C4-2B (cell line): ENCODE measurements around the gene CHST8.

Experiments
- H3K27ac ChIP-seq: fragments of 450-650 bp; 2 replicates; pipeline ENCODE4 v1.5.1; 2017
- ZFX ChIP-seq: fragments of 450-650 bp; IDR thresholded peaks from 2 replicates; pipeline ENCODE4 v1.6.1; 2017
- TF ChIP-seq, protein P1 (sequence below): fragments of 450-650 bp; conservative IDR thresholded peaks from 2 replicates; pipeline ENCODE4 v1.5.1; 2017; ENCODE audit warnings: mild to moderate bottlenecking

Gene CHST8

DNA sequence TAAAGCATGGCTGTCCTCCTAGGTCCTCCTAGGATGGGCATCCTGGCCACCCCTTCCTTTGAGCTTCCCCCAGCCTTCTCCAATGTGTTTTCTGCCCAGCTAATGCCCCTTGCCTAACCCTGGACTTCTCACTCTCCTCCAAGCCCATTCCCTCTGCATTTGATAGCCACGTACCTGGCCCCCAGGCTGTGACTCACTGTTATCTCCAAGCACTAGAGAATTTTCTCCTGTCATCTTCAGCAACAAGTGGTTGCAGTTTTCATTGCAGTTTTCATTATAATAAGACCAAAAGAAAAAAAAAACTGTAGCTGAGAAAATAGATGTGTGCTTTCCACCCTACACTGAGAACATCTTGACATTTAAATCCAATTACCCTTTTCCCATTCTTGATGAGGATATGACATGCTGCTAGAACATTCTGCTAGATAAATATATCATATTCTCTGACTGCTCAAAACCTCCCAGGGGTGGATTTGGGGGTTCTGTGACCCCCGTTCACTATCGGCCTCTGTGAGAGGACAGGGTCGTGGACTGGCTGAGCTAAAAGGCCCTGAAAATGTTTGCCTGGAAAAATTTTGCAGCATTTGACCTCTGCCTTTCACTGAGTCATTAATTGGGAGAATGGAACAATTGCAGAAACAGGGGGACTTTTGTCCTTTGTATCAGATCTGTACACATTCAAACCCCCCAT, 116.1 kb downstream of the CHST8 start:
- TF ChIP-seq, protein P1, sequence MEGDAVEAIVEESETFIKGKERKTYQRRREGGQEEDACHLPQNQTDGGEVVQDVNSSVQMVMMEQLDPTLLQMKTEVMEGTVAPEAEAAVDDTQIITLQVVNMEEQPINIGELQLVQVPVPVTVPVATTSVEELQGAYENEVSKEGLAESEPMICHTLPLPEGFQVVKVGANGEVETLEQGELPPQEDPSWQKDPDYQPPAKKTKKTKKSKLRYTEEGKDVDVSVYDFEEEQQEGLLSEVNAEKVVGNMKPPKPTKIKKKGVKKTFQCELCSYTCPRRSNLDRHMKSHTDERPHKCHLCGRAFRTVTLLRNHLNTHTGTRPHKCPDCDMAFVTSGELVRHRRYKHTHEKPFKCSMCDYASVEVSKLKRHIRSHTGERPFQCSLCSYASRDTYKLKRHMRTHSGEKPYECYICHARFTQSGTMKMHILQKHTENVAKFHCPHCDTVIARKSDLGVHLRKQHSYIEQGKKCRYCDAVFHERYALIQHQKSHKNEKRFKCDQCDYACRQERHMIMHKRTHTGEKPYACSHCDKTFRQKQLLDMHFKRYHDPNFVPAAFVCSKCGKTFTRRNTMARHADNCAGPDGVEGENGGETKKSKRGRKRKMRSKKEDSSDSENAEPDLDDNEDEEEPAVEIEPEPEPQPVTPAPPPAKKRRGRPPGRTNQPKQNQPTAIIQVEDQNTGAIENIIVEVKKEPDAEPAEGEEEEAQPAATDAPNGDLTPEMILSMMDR: no peak
- TF ChIP-seq ZFX: no peak
- H3K27ac ChIP-seq: no peak overlapping the region

DNA sequence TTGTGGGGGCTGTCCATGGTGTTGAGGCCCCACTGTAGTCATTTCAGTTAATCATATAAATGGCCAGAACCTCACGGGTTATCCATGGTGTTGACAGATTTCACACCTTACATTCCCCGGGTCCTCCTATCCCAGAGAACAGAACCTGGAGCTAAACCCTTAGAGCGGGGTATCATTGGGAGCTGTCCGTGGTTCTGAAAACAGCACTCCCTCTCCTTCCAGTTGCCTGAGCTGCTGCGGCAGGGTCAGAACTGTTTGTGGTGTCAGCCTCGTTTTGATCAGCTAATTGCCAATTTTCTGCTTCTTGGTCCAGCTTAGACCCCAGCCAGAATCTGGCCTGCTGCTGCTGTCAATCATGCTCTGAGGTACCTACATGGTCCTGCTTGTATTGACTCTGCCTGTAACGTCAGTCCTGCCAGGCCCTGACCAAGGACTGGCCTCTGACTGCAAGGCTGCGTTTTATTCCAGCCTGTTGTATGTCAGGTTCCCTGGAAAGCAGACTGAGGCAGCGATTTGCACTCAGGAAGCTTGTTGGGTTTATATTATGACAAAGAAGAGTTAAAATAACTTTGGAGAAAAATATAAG, 119.2 kb downstream of the CHST8 start:
- no peak for TF ChIP-seq ZFX
- TF ChIP-seq, protein P1: no peak

GRCh38 chr19:33745297-33745696, 123.5 kb downstream of the CHST8 start:
- no peak for TF ChIP-seq ZFX
- TF ChIP-seq, protein P1: no peak
- H3K27ac ChIP-seq: no peak overlapping the region

More for the DNA sequence above, 119.2 kb downstream of the CHST8 start:
- no peak overlapping the region for H3K27ac ChIP-seq

GRCh38 chr19:33746159-33746558, 124.4 kb downstream of the CHST8 start:
- H3K27ac ChIP-seq: no peak overlapping the region
- TF ChIP-seq ZFX: no peak
- TF ChIP-seq, protein P1: no peak

- H3K27ac ChIP-seq: no peak overlapping the region
- TF ChIP-seq, protein P1: no peak
- no peak for TF ChIP-seq ZFX
These were observed 125.5 kb downstream of the CHST8 start for GRCh38 chr19:33747273-33747672.

- no peak overlapping the region for H3K27ac ChIP-seq
- TF ChIP-seq ZFX: no peak
- TF ChIP-seq, protein P1: no peak
These were observed 126.5 kb downstream of the CHST8 start for GRCh38 chr19:33748231-33748630.

DNA sequence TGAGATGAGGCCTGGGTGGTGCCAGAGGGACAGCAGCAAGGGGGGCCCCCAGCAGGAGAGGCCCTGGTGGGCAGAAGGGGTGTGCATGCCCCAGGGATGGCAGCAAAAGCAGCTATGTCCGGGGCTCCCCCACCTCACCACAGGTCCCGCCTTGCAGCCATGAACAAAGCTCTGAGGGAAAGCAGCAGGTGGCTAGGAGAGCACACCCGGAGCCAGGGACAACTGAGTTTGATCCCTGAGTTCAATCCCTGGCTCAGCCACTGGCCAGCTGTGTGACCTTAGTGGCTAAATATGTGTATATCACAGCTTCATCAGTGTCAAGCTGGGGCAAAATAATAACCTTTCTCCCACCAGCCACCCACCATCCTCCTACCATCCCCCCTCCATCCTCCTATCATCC, 127.3 kb downstream of the CHST8 start:
- H3K27ac ChIP-seq: no peak overlapping the region
- TF ChIP-seq, protein P1: no peak
- no peak for TF ChIP-seq ZFX
